Memory B cell (primary cell): ENCODE data around the gene RAB43.
A peak's percentile ranks its signal among the peaks of the same experiment; 100 is the strongest.
"Not testable (repeated sequence)": the region's sequence is repeated elsewhere in the genome, so short reads cannot be mapped to it uniquely, and the experiment has no call there.

Source experiments
- ATAC-seq: fragments of 150-1000 bp; cut with Tn5 transposase; 2 replicates; pipeline ENCODE4 v1.10.0; 2021; ENCODE audit warnings: low read depth, mild to moderate bottlenecking, moderate library complexity
- DNase-seq, 2 donors: peaks; one replicate each; pipeline ENCODE4 v3.0.0; 2022; ENCODE audit warnings: low spot score in 2 of 2
- H3K27ac Mint-ChIP-seq: one replicate; pipeline ENCODE4 v1.8.0; 2022; ENCODE audit warnings: mild to moderate bottlenecking, moderate library complexity, mixed read lengths
- H3K27me3 Mint-ChIP-seq: one replicate; pipeline ENCODE4 v1.8.0; 2022; ENCODE audit warnings: mixed read lengths
- H3K36me3 Mint-ChIP-seq: one replicate; pipeline ENCODE4 v1.8.0; 2022; ENCODE audit warnings: mild to moderate bottlenecking, mixed read lengths
- H3K4me1 Mint-ChIP-seq: one replicate; pipeline ENCODE4 v1.8.0; 2022; ENCODE audit warnings: mixed read lengths
- H3K4me3 Mint-ChIP-seq: one replicate; pipeline ENCODE4 v1.8.0; 2022; ENCODE audit warnings: mild to moderate bottlenecking, moderate library complexity, mixed read lengths
- H3K9me3 Mint-ChIP-seq: one replicate; pipeline ENCODE4 v1.8.0; 2022; ENCODE audit warnings: mixed read lengths

The RAB43 gene

DNA sequence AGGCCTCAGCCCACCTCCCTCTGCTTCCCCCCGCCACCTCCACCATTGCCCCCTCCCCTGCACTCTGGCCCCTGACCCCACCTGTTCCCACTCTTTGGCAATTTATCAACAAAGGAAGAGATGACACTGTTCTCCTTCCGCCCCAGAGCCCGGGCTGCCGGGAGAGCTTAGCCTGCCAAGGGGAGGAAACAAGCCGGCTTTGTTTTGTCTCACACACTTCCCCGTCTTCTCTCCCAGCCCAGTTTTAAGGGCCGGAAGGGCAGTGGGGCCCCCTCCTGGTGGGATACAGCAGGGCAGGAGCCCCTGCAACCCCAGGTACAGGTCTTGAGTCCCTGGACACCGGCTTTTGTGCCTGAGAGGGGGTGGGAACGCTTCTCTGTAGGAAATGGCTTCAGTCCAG lies 33.7 kb downstream of the RAB43 start:
- DNase-seq, H3K36me3 Mint-ChIP-seq, H3K4me3 Mint-ChIP-seq, H3K4me1 Mint-ChIP-seq, H3K9me3 Mint-ChIP-seq, H3K27me3 Mint-ChIP-seq, H3K27ac Mint-ChIP-seq: not testable (repeated sequence)
- ATAC-seq = peak; percentile 70

DNA sequence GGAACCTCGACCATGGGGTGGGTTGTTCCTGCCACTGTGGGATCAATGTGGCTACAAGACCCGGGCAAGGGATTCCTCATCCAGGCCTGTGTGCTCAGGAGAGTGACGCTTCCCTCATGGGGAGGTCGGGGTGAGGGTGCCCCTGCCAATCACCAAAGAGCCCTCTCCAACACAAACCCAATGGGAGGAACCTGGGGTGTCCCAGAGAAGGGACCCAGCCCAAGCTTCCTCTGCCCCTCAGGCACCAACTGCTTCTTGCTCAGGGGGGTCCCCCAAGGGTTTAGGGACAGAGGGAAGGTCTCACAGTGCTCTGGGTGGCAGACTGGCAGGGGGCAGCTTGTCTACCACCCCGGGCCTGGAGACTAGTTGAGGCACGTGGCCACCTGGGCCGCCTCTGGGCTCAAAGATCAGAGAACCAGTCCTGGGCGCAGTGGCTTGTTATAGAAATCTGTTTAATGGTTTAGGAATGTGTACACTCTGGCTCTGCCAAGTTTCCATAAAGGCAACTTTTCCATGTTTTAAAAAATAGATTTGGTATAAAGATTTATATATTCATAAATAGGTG lies 34.4 kb downstream of the RAB43 start:
- DNase-seq = no peak
- ATAC-seq = no peak
- no peak overlapping the region for H3K27ac Mint-ChIP-seq

DNA sequence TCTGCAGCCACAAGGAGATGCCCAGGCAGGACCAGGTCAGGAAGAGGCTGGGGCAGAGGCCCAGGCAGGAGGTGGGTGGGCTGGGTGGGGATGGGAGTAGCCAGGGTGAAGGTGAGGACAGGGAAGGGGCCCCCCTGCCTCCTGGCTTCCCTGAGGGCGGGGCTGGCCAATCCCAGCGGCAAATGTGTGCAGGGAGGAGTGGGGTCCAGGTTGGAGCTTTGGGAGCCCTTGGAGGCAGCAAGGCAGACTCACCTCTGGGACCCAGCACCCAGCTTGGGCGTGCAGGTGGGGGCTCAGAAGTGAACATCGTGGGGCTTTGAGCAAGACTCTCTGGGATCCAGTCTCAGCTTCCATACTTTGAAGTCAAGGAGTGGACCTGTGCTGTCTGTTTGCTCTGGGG lies 35.8 kb downstream of the RAB43 start:
- H3K27ac Mint-ChIP-seq = no peak overlapping the region
- no peaks in the 10 kb centered on the region for H3K9me3 Mint-ChIP-seq
- H3K27me3 Mint-ChIP-seq = peaks cover 5% of the 10 kb centered on the region
- DNase-seq = no peak
- no peak for ATAC-seq
- no peaks in the 10 kb centered on the region for H3K4me1 Mint-ChIP-seq
- no peaks in the 10 kb centered on the region for H3K36me3 Mint-ChIP-seq
- no peak overlapping the region for H3K4me3 Mint-ChIP-seq

More for the DNA sequence above, 34.4 kb downstream of the RAB43 start:
- Mint-ChIP-seq H3K4me3 (no peak overlapping the region), H3K27me3 (peaks cover 4% of the 10 kb centered on the region), H3K4me1 (no peaks in the 10 kb centered on the region), H3K9me3 (no peaks in the 10 kb centered on the region), H3K36me3 (peaks cover 2% of the 10 kb centered on the region)

DNA sequence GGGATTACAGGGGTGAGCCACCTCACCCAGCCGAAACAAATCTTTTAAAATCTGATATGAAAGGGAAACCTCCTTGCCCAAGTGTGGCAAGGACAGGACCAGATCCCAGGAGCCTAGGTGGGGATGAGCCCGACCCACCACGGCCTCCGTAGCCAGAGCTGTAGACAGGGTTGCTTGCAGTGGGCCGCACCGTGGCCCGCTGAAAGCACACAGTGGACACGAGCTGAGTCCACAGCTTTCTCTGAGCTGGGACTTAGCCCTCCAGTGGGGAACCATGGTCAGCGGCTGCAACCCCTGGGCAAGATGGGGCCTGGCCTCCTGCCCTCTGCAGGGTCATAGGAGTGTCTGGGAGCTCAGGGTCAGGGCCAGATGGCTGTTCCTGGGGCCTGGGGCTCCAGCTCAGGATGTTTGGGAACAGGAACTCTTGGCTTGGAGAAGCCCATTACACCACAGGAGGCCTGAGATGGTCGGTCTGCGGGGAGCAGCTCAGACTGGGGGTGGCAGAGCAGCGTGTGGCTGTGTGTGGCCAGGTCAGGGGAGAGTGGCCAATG lies 36.4 kb downstream of the RAB43 start:
- no peaks in the 10 kb centered on the region for H3K4me1 Mint-ChIP-seq
- DNase-seq (no peak), ATAC-seq (no peak)
- H3K27me3 Mint-ChIP-seq = peaks cover 5% of the 10 kb centered on the region
- no peaks in the 10 kb centered on the region for H3K9me3 Mint-ChIP-seq
- H3K27ac Mint-ChIP-seq = no peak overlapping the region
- H3K36me3 Mint-ChIP-seq = no peaks in the 10 kb centered on the region
- H3K4me3 Mint-ChIP-seq = no peak overlapping the region

DNA sequence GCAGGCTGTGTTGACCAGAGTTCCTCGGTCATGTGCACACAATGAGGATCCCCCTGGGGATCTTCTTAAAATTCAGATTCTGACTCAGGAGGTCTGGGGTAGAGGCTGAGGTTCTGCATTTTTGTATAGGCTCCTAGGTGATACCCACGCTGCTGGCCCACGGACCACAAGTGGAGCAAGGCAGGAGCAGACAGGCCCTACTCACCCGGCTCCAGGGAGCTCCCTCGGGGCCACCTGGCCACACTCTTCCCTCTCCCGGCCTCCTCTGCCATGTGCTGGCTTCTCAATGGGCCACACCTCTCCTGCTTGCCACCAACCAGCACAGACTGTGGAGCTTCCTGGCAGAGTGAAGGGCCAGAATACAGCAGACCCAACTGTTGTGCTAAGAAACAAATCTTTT lies 37.1 kb downstream of the RAB43 start:
- no peak for ATAC-seq
- peaks cover 5% of the 10 kb centered on the region for H3K27me3 Mint-ChIP-seq
- H3K4me1 Mint-ChIP-seq = no peaks in the 10 kb centered on the region
- H3K4me3 Mint-ChIP-seq = no peak overlapping the region
- H3K27ac Mint-ChIP-seq = no peak overlapping the region
- no peaks in the 10 kb centered on the region for H3K9me3 Mint-ChIP-seq
- H3K36me3 Mint-ChIP-seq = no peaks in the 10 kb centered on the region
- DNase-seq = no peak

DNA sequence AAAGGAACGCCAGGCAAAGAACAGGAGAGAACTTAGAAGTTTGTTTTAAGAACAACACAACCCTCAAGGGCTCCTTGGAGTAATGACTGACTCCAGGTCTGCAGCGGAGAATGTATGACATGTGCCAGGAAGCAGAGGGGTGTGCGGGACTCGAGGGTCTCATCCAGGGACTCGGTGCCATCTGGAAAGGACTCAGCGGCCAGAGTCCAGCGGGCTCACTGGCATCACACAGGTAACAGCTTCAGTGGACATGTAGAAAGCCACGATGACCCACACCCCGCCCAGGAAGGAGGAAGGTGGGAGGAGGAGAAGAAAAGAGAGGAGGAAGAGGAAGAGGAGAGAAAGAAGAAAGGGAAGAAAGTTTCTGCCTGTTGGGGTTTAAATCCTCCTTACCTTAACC lies 39.6 kb downstream of the RAB43 start:
- no peaks in the 10 kb centered on the region for H3K36me3 Mint-ChIP-seq
- H3K4me1 Mint-ChIP-seq = no peaks in the 10 kb centered on the region
- no peak overlapping the region for H3K27ac Mint-ChIP-seq
- ATAC-seq (no peak), DNase-seq (no peak)
- no peaks in the 10 kb centered on the region for H3K9me3 Mint-ChIP-seq
- H3K27me3 Mint-ChIP-seq = peaks cover 5% of the 10 kb centered on the region
- no peak overlapping the region for H3K4me3 Mint-ChIP-seq

DNA sequence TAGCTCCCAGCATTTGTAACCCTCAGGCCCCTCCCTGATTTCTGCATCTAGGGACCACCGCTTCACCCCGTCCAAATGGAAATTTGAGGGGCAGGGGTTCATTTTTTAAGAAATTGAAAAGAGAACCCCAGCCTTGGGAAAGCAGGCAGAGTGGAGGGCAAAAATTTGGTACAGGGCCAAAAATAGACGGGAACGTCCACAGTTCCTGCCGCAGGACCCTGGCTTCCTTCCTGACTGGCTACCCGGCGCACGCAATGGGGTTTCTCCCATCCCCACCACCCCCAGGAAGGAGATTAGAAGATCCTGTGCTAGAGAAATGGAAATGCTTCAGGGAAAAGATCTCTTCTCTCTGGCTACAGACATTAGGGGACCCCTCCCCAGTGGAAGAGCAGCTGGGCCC lies 40.1 kb downstream of the RAB43 start:
- no peaks in the 10 kb centered on the region for H3K4me1 Mint-ChIP-seq
- H3K27me3 Mint-ChIP-seq = peaks cover 5% of the 10 kb centered on the region
- DNase-seq (no peak), ATAC-seq (no peak)
- no peaks in the 10 kb centered on the region for H3K36me3 Mint-ChIP-seq
- no peak overlapping the region for H3K4me3 Mint-ChIP-seq
- H3K9me3 Mint-ChIP-seq = no peaks in the 10 kb centered on the region
- no peak overlapping the region for H3K27ac Mint-ChIP-seq

DNA sequence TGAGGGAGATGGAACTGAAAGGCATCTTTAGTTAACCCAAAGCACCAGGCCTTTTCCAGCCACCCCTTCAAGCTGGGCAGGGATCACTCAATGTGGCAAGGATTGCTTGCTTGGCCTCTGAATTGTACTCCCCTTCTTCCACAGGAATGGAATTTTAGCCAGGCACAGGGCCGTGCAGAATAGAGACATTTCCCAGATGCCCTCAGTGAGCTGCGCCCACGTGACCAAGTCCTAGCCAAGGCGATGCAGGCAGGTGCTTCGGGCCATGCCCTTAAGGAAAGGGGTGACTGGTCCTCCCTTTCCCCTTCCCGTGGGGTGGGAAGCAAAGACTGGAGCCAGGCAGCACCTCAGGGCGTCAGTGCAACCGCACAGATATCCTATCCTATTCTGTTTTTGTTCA lies 43.1 kb downstream of the RAB43 start:
- no peaks in the 10 kb centered on the region for H3K4me1 Mint-ChIP-seq
- no peaks in the 10 kb centered on the region for H3K9me3 Mint-ChIP-seq
- ATAC-seq (no peak), DNase-seq (no peak)
- peaks cover 3% of the 10 kb centered on the region for H3K27me3 Mint-ChIP-seq
- H3K27ac Mint-ChIP-seq = no peak overlapping the region
- no peaks in the 10 kb centered on the region for H3K36me3 Mint-ChIP-seq
- H3K4me3 Mint-ChIP-seq = no peak overlapping the region

DNA sequence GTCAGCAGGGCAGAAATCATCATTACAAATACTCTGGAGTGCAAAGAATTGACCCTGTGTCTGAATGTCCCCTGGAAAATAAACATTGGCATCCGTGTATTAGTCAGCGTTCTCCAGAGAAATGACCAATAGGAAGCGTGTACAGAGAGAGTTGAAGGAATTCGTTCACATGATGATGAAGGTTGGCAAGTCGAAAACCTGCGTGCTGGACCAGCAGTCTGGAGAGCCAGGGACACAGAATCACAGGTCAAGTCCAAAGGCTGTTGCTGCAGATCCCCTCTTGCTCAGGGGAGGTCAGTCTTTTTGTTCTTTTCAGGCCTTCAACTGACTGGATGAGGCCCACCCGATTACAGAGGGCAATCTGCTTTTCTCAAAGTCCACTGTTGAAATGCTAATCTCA lies 44.4 kb downstream of the RAB43 start:
- Mint-ChIP-seq H3K9me3 (no peaks in the 10 kb centered on the region), H3K27ac (no peak overlapping the region), H3K4me1 (no peaks in the 10 kb centered on the region), H3K4me3 (no peak overlapping the region), H3K36me3 (no peaks in the 10 kb centered on the region), H3K27me3 (peaks cover 6% of the 10 kb centered on the region)
- no peak for DNase-seq
- ATAC-seq = no peak

DNA sequence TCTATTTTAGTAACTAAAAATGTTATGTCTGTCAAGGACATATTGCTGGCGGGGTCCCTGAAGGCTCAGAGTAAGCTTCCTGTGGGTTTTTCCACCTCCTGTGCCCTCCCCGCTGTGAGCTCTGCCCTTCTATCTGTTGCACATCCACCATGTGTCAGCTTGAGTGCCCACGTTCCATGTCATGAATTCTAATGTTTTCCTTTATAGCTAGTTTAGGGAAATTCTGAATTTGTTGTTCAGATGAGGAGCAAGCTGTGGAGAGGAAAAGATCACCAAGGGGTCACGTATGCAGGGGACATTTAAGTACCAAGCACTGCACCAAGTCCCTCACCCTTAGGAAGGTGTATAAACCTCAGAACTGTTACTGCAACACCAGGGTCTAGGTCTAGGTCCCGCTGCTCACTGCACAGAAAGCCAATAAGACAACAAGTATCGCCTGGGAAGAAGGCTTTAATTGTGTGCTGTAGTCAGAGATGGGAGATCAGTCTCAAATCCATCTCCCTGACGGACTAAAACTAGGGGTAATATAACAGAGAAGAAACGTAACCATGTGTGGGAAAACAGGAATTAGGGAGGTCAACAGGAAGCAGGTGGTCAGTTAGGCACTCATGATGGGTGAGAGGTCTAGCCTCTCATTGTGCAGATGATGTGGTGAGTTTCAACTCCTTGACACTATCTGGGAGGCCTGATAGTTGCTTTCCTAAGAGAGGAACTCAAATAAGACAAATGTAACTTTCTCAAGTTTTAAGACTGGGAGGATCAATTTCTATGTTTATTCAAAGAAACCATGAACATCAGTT lies 51.3 kb downstream of the RAB43 start:
- Mint-ChIP-seq H3K4me1 (peaks cover 8% of the 10 kb centered on the region), H3K27ac (no peak overlapping the region), H3K36me3 (no peaks in the 10 kb centered on the region), H3K4me3 (no peak overlapping the region), H3K9me3 (no peaks in the 10 kb centered on the region), H3K27me3 (peaks cover 26% of the 10 kb centered on the region)
- ATAC-seq (no peak), DNase-seq (no peak)

DNA sequence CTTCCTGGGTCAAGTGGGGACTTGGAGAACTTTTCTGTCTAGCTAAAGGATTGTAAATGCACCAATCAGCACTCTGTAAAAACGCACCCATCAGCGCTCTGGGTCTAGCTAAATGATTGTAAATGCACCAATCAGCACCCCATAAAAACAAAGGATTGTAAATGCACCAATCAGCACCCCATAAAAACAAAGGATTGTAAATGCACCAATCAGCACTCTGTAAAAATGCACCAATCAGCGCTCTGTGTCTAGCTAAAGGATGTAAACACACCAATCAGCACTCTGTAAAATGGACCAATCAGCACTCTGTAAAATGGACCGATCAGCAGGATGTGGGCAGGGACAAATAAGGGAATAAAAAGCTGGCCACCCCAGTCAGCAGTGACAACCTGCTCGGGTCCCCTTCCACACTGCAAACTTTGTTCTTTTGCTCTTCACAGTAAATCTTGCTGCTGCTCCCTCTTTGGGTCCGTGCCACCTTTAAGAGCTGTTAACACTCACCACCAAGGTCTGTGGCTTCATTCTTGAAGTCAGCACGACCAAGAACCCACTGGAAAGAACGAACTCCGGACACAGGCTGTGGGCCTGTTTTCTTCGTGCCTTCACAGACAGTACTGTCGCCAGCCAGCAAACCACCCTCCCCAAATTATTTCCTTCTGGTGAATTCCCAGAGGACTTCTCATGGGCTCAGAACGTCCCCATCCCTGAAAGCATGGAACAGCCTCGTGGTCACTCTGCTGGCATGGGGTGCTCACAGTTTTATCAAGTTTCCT lies 52.1 kb downstream of the RAB43 start:
- H3K4me1 Mint-ChIP-seq, DNase-seq, H3K27ac Mint-ChIP-seq, H3K4me3 Mint-ChIP-seq, H3K36me3 Mint-ChIP-seq, H3K9me3 Mint-ChIP-seq, ATAC-seq: not testable (repeated sequence)
- H3K27me3 Mint-ChIP-seq = peaks cover 30% of the 10 kb centered on the region

DNA sequence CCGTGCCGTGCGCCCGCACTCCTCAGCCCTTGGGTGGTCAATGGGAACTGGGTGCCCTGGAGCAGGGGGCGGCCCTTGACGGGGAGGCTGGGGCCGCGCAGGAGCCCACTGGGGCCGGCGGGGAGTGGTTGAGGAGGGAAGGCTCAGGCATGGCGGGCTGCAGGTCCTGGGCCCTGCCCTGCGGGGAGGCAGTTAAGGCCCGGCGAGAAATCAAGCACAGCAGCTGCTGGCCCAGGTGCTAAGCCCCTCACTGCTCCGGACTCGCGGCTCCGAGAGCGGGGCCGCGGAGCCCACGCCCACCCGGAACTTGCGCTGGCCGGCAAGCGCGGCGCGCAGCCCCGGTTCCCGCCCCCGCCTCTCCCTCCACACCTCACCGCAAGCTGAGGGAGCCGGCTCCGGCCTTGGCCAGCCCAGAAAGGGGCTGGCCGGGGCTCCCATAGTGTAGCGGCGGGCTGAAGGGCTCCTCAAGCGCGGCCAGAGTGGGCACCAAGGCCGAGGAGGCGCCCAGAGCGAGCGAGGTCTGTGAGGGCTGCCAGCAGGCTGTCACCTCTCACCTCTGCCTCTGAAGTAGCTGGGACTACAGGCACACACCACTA lies 53.2 kb downstream of the RAB43 start:
- peak; percentile 15 for ATAC-seq
- H3K27ac Mint-ChIP-seq = no peak overlapping the region
- peak overlapping the region; percentile 27 for H3K4me3 Mint-ChIP-seq
- no peak for DNase-seq
- peaks cover 8% of the 10 kb centered on the region for H3K4me1 Mint-ChIP-seq
- H3K27me3 Mint-ChIP-seq = peaks cover 30% of the 10 kb centered on the region
- H3K9me3 Mint-ChIP-seq = no peaks in the 10 kb centered on the region
- no peaks in the 10 kb centered on the region for H3K36me3 Mint-ChIP-seq

DNA sequence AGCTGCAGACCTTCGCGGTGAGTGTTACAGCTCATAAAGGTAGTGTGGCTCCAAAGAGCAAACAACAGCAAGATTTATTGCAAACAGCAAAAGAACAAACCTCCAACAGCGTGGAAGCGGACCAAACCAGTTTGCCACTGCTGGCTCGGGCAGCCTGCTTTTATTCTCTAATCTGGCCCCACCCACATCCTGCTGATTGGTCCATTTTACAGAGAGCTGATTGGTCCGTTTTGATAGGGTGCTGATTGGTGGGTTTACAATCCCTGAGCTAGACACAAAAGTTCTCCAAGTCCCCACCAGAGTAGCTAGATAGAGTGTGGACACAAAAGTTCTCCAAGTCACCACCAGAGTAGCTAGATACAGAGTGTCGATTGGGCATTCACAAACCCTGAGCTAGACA lies 53.9 kb downstream of the RAB43 start:
- H3K4me1 Mint-ChIP-seq, H3K27ac Mint-ChIP-seq, DNase-seq, ATAC-seq, H3K9me3 Mint-ChIP-seq, H3K36me3 Mint-ChIP-seq: not testable (repeated sequence)
- H3K27me3 Mint-ChIP-seq = peaks cover 30% of the 10 kb centered on the region
- H3K4me3 Mint-ChIP-seq = peak overlapping the region; percentile 27

DNA sequence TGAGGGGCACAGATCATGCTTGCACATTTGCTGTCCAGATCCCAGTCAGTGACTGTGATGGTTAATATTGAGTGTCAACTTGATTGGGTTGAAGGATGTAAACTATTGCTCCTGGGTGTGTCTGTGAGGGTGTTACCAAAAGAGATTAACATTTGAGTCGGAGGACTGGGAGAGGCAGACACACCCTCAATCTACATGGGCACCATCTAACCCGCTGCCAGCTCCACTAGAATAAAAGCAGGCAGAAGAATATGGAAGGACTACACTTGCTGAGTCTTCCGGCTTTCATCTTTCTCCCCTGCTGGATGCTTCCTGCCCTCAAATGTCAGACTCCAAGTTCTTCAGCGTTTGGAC lies 55.9 kb downstream of the RAB43 start:
- no peaks in the 10 kb centered on the region for H3K36me3 Mint-ChIP-seq
- no peak for ATAC-seq

More for the DNA sequence above, 55.9 kb downstream of the RAB43 start:
- DNase-seq = no peak
- H3K27ac Mint-ChIP-seq = no peak overlapping the region
- peaks cover 32% of the 10 kb centered on the region for H3K27me3 Mint-ChIP-seq
- peaks cover 8% of the 10 kb centered on the region for H3K4me1 Mint-ChIP-seq
- no peaks in the 10 kb centered on the region for H3K9me3 Mint-ChIP-seq
- H3K4me3 Mint-ChIP-seq = no peak overlapping the region
